OCI-LY7 (cell line): ENCODE data around the gene WNK4. TPM values are rescaled to one million over a fixed set of nuclear protein-coding genes. Genes with fewer than 3 reads are reported as not detected.

Experiments
- BruUV-seq: library from RNA; stranded (reverse); fragments of 400-500 nt; replicated peaks from 2 replicates; lab custom pipeline; 2021; lab: Mats Ljungman, UMichigan
- CTCF ChIA-PET: fragments of 300-600 bp; sonication (Branson Sonifier 250); formaldehyde crosslinking; loops from one replicate; lab custom pipeline; 2022; ENCODE audit warnings: antibody characterized with exemption; ENCODE audit not compliant: unreplicated experiment; lab: Charles Lee
- POLR2A ChIA-PET: fragments of 300-600 bp; sonication (Branson Sonifier 250); formaldehyde crosslinking; loops from one replicate; lab custom pipeline; 2022; ENCODE audit warnings: antibody characterized with exemption; lab: Charles Lee
- DNase-seq: peaks from one replicate; pipeline ENCODE4 v3.0.0-alpha.2; 2015; ENCODE audit warnings: low spot score
- H2AFZ ChIP-seq: fragments of 200-600 bp; sonication (generic), shearing (Covaris generic); 2 replicates; pipeline ENCODE4 v1.6.1; 2014; ENCODE audit warnings: mild to moderate bottlenecking, antibody characterized with exemption, low read length, moderate library complexity
- H3K27ac ChIP-seq: fragments of 200-600 bp; sonication (generic); 2 replicates; pipeline ENCODE4 v1.5.1; 2014; ENCODE audit warnings: mixed run types, low read depth, mild to moderate bottlenecking, moderate library complexity, low read length, inconsistent platforms; ENCODE audit not compliant: poor library complexity, severe bottlenecking
- H3K36me3 ChIP-seq: fragments of 200-600 bp; sonication (generic); 2 replicates; pipeline ENCODE4 v1.6.1; 2014; ENCODE audit warnings: mild to moderate bottlenecking, antibody characterized with exemption, low read length, moderate library complexity, mixed read lengths; ENCODE audit not compliant: insufficient read depth
- H3K4me1 ChIP-seq: fragments of 200-600 bp; sonication (generic); 2 replicates; pipeline ENCODE4 v1.5.1; 2014; ENCODE audit warnings: mild to moderate bottlenecking, low read length; ENCODE audit not compliant: insufficient read depth, poor library complexity, severe bottlenecking
- H3K4me2 ChIP-seq: fragments of 200-600 bp; sonication (generic); 2 replicates; pipeline ENCODE4 v1.6.1; 2014; ENCODE audit warnings: mild to moderate bottlenecking, low read length
- H3K4me3 ChIP-seq: fragments of 200-600 bp; sonication (generic); 2 replicates; pipeline ENCODE4 v1.5.1; 2014; ENCODE audit warnings: mild to moderate bottlenecking, low read depth, low read length; ENCODE audit not compliant: poor library complexity, severe bottlenecking
- H3K79me2 ChIP-seq: fragments of 200-600 bp; sonication (generic); 2 replicates; pipeline ENCODE4 v1.6.1; 2016; ENCODE audit warnings: low read depth, mild to moderate bottlenecking, low read length, moderate library complexity, mixed read lengths; ENCODE audit not compliant: insufficient read depth
- H3K9me2 ChIP-seq: fragments of 200-600 bp; sonication (generic); 2 replicates; pipeline ENCODE4 v1.6.1; 2016; ENCODE audit warnings: mild to moderate bottlenecking, low read length, mixed read lengths; ENCODE audit not compliant: insufficient read depth
- H3K9me3 ChIP-seq: fragments of 200-600 bp; sonication (generic); 2 replicates; pipeline ENCODE4 v1.6.1; 2014; ENCODE audit warnings: mild to moderate bottlenecking, mixed run types, low read length, mixed read lengths
- H4K20me1 ChIP-seq: fragments of 200-600 bp; sonication (generic); 2 replicates; pipeline ENCODE4 v1.6.1; 2014; ENCODE audit warnings: mild to moderate bottlenecking, antibody characterized with exemption, low read length, moderate library complexity, mixed read lengths; ENCODE audit not compliant: insufficient read depth
- CTCF ChIP-seq: fragments of 200-600 bp; sonication (generic); conservative IDR thresholded peaks from 2 replicates; pipeline ENCODE4 v1.5.1; 2014; ENCODE audit warnings: mild to moderate bottlenecking, antibody characterized with exemption, low read length, moderate library complexity, mixed read lengths
- EZH2phosphoT487 ChIP-seq: fragments of 200-600 bp; sonication (generic); IDR thresholded peaks from 2 replicates; pipeline ENCODE4 v1.6.1; 2018; ENCODE audit warnings: low read depth, borderline replicate concordance, mild to moderate bottlenecking, mixed run types, antibody characterized with exemption, low read length, moderate library complexity, mixed read lengths
- intact Hi-C: fragments of 100-400 bp; cut with micrococcal nuclease; formaldehyde crosslinking; loops from one replicate; pipeline ENCODE4 v1.10.0; 2022; ENCODE audit not compliant: unreplicated experiment
- total RNA-seq, 2 experiments: library from RNA; depleted of rRNA in 1 of 2; stranded (reverse); fragments of >200 nt in 1 of 2; shearing (Covaris generic) in 1 of 2; gene quantifications; 2 replicates each; pipeline ENCODE4 v1.2.3, GENCODE V29; 2014 to 2022

WNK4 gene
- total RNA-seq, 2 experiments from 2014 or later, result 2.4 to 8.3 TPM

GRCh38 chr17:42809250-42809649, 28.8 kb downstream of the WNK4 start:
- intact Hi-C loops, result no loop called here
- ChIA-PET CTCF (no interaction called here), POLR2A (no interaction called here)
- Histone ChIP-seq H3K36me3 (peaks cover 46% of the 10 kb centered on the region), H3K9me3 (no peaks in the 10 kb centered on the region), H3K4me1 (no peaks in the 10 kb centered on the region), H3K27ac (no peak overlapping the region), H3K4me3 (no peak overlapping the region), H3K4me2 (no peak overlapping the region), H3K9me2 (no peaks in the 10 kb centered on the region), H3K79me2 (no peaks in the 10 kb centered on the region), H4K20me1 (no peaks in the 10 kb centered on the region), H2AFZ (no peak overlapping the region)
- BruUV-seq, result no TSS peak
- DNase-seq, result no peak
- TF ChIP-seq EZH2phosphoT487 (no peak), CTCF (no peak)

GRCh38 chr17:42814633-42815399, 34.4 kb downstream of the WNK4 start:
- Histone ChIP-seq H3K9me3 (no peaks in the 10 kb centered on the region), H3K79me2 (no peaks in the 10 kb centered on the region), H4K20me1 (no peaks in the 10 kb centered on the region), H3K4me1 (no peaks in the 10 kb centered on the region), H3K9me2 (no peaks in the 10 kb centered on the region), H2AFZ (no peak overlapping the region), H3K36me3 (peaks cover 88% of the 10 kb centered on the region), H3K27ac (no peak overlapping the region), H3K4me3 (no peak overlapping the region), H3K4me2 (no peak overlapping the region)
- CTCF ChIA-PET, result no interaction called here
- TF ChIP-seq CTCF, result no peak
- TF ChIP-seq EZH2phosphoT487, result no peak
- BruUV-seq, result no TSS peak
- intact Hi-C loops, result no loop called here
- no peak for DNase-seq
- POLR2A ChIA-PET, result no interaction called here

DNA sequence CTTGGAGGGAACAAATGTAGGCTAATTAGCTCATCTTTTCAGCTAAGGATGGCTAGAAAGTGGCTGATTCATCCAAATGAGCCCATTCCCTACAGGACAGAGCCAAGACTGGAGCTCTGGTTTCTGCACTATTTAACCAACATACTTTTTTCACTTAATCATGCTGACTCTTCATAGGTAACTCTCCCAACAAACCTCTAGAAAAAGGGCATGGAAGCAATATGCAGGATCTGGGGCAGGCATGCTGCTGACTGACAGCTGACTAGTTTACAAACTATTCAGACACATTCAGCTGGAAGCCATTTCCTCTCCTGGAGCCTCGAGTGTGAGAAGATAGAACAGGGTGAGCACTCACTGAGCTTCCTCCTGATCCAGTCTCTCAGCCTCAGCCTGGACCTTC, 37.5 kb downstream of the WNK4 start:
- no TSS peak for BruUV-seq
- no peaks in the 10 kb centered on the region for H3K9me3 ChIP-seq
- H3K36me3 ChIP-seq, result peaks cover 90% of the 10 kb centered on the region
- CTCF ChIA-PET, result no interaction called here
- peaks cover 7% of the 10 kb centered on the region for H3K4me1 ChIP-seq
- intact Hi-C loops, result no loop called here
- no peaks in the 10 kb centered on the region for H4K20me1 ChIP-seq
- no peaks in the 10 kb centered on the region for H3K9me2 ChIP-seq
- no peak overlapping the region for H3K4me2 ChIP-seq
- DNase-seq, result no peak
- no peak overlapping the region for H3K27ac ChIP-seq
- POLR2A ChIA-PET, result interaction anchor here (0.5 to 1.2 kb wide), 2 partner anchors 44 to 391 kb away, joined by 3 read pairs; partner anchors contain the start of gene VPS25
- no peak overlapping the region for H3K4me3 ChIP-seq
- H2AFZ ChIP-seq, result no peak overlapping the region
- no peak for TF ChIP-seq EZH2phosphoT487
- TF ChIP-seq CTCF, result no peak
- peaks cover 9% of the 10 kb centered on the region for H3K79me2 ChIP-seq
